Mucosa of descending colon (tissue), 3 donors: Measurements from ENCODE around the gene FGD3. TPM values are rescaled to one million over a fixed set of nuclear protein-coding genes. Genes with fewer than 3 reads are reported as not detected.

Experiments
- ATAC-seq: fragments of 200-7000 bp; cut with Tn5 transposase; one replicate; pipeline ENCODE4 v1.9.1; 2020; ENCODE audit warnings: mild to moderate bottlenecking, moderate library complexity
- DNase-seq, 3 donors: peaks; one replicate each; pipeline ENCODE4 v3.0.0-alpha.2; 2020
- H3K36me3 ChIP-seq: fragments of 200-600 bp; one replicate; pipeline ENCODE4 v1.8.0; 2021; ENCODE audit warnings: low read depth, mild to moderate bottlenecking
- H3K4me1 ChIP-seq: fragments of 200-600 bp; one replicate; pipeline ENCODE4 v1.8.0; 2021; ENCODE audit warnings: low read depth, mild to moderate bottlenecking
- H3K4me3 ChIP-seq: fragments of 200-600 bp; one replicate; pipeline ENCODE4 v1.8.0; 2021; ENCODE audit warnings: mild to moderate bottlenecking
- H3K9me3 ChIP-seq: fragments of 200-600 bp; one replicate; pipeline ENCODE4 v1.8.0; 2021; ENCODE audit warnings: mild to moderate bottlenecking
- intact Hi-C, 2 donors: fragments of 100-400 bp; cut with DNase I in 1 of 2; cut with micrococcal nuclease in 1 of 2; formaldehyde crosslinking; loops; one replicate each; pipeline versions ENCODE4 v1.11.0 to v1.11.1; 2022; cut with DNase I, micrococcal nuclease
- total RNA-seq, 3 donors: library from RNA; stranded (reverse); fragmentation: NEBNext Ultra II Directional in 2 of 3; extraction: Animal tissue kit (Norgen Biotek cat#: 25700) in 2 of 3; gene quantifications; one replicate each; pipeline versions ENCODE4 v1.2.1 to v1.2.4, GENCODE V29; 2021 to 2023
- TF ChIP-seq, protein P1 (sequence below): fragments of 200-600 bp; IDR thresholded peaks from one replicate; pipeline ENCODE4 v1.8.0; 2022; ENCODE audit warnings: antibody characterized with exemption, mild to moderate bottlenecking
- donor health status: DM: no; HTN: no; CAD: no; lungs with moderate emphysema.
- donor health status: DM: no; HTN: no; CAD: no.
- donor health status: DM: no; HTN: yes; CAD: no.

The FGD3 gene
- total RNA-seq, 3 donors from 2014 or later, result 3.3 to 5.4 (median 5.3) TPM

- no peak for ATAC-seq
- TF ChIP-seq, protein P1, sequence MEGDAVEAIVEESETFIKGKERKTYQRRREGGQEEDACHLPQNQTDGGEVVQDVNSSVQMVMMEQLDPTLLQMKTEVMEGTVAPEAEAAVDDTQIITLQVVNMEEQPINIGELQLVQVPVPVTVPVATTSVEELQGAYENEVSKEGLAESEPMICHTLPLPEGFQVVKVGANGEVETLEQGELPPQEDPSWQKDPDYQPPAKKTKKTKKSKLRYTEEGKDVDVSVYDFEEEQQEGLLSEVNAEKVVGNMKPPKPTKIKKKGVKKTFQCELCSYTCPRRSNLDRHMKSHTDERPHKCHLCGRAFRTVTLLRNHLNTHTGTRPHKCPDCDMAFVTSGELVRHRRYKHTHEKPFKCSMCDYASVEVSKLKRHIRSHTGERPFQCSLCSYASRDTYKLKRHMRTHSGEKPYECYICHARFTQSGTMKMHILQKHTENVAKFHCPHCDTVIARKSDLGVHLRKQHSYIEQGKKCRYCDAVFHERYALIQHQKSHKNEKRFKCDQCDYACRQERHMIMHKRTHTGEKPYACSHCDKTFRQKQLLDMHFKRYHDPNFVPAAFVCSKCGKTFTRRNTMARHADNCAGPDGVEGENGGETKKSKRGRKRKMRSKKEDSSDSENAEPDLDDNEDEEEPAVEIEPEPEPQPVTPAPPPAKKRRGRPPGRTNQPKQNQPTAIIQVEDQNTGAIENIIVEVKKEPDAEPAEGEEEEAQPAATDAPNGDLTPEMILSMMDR, result no peak
These were observed 106.5 kb downstream of the FGD3 start for GRCh38 chr9:93053781-93054331.

GRCh38 chr9:93054758-93055704, 107.7 kb downstream of the FGD3 start:
- Histone ChIP-seq H3K9me3 (no peaks in the 10 kb centered on the region), H3K36me3 (no peaks in the 10 kb centered on the region), H3K4me1 (peaks cover 17% of the 10 kb centered on the region), H3K4me3 (no peak overlapping the region)
- DNase-seq (peak in 1 of 3 donors; percentile 34), ATAC-seq (no peak)
- TF ChIP-seq, protein P1, result no peak
- intact Hi-C loops, result no loop called here

More at GRCh38 chr9:93053781-93054331, 106.5 kb downstream of the FGD3 start:
- H3K4me1 ChIP-seq, result peaks cover 6% of the 10 kb centered on the region
- H3K9me3 ChIP-seq, result no peaks in the 10 kb centered on the region
- no peak overlapping the region for H3K4me3 ChIP-seq
- no peaks in the 10 kb centered on the region for H3K36me3 ChIP-seq
- intact Hi-C loops, result no loop called here
- DNase-seq, result peak in 1 of 3 donors; percentile 45

- H3K4me3 ChIP-seq, result no peak overlapping the region
- TF ChIP-seq, protein P1, result no peak
- ATAC-seq (no peak), DNase-seq (peak in 1 of 3 donors; percentile 45)
- H3K4me1 ChIP-seq, result peaks cover 26% of the 10 kb centered on the region
- H3K9me3 ChIP-seq, result no peaks in the 10 kb centered on the region
- no peaks in the 10 kb centered on the region for H3K36me3 ChIP-seq
- intact Hi-C loops, result no loop called here
These were observed 109.8 kb downstream of the FGD3 start for GRCh38 chr9:93057042-93057702.

GRCh38 chr9:93057703-93058354, 110.5 kb downstream of the FGD3 start:
- peak; percentile 3 for ATAC-seq
- intact Hi-C loops, result no loop called here
- Histone ChIP-seq H3K4me1 (peaks cover 30% of the 10 kb centered on the region), H3K4me3 (no peak overlapping the region), H3K9me3 (no peaks in the 10 kb centered on the region), H3K36me3 (no peaks in the 10 kb centered on the region)
- TF ChIP-seq, protein P1, result no peak
- peak in 1 of 3 donors; percentile 54 for DNase-seq

- Histone ChIP-seq H3K36me3 (no peaks in the 10 kb centered on the region), H3K4me1 (peaks cover 30% of the 10 kb centered on the region), H3K9me3 (no peaks in the 10 kb centered on the region), H3K4me3 (peak within 1 kb of the TSS; percentile 24)
- ATAC-seq (peak; percentile 76), DNase-seq (peak; percentile 79 to 88 (median 79))
- TF ChIP-seq, protein P1, result no peak
- intact Hi-C loops, result no loop called here
These were observed 111.2 kb downstream of the FGD3 start, which contains the start of gene SUSD3 for GRCh38 chr9:93058355-93059010. Gene SUSD3, plus strand, starts transcription at chr9:93058701. Its CDS starts 42 bp downstream, at chr9:93058743.
